Heart left ventricle (tissue), 13 donors: Measurements from ENCODE around the gene TLX1.

Experiments
- POLR2A ChIP-seq, 2 donors: fragments of 450-650 bp; IDR thresholded peaks; one replicate each; pipeline ENCODE4 v1.6.1; 2017; ENCODE audit warnings: antibody characterized with exemption in 2 of 2, mild to moderate bottlenecking in 2 of 2, moderate library complexity in 2 of 2
- TF ChIP-seq, protein P1 (sequence below), 12 donors: fragments of 200-600 bp; sonication (generic) in 4 of 12; IDR thresholded peaks; one replicate each; pipeline versions ENCODE4 v1.5.0 to v1.8.0; 2018 to 2022; ENCODE audit warnings: antibody characterized with exemption in 12 of 12, mild to moderate bottlenecking in 5 of 12
- donor health status: ischemic (EF 13 %, LVEDD 7.1; RV severe dilation, severe dysfunction).
- donor health status: DM: no; HTN: yes; CAD: no.
- donor health status: DM: no; HTN: no; CAD: no.
- donor health status: ischemic (EF 25% LVEDD 6.9; RV normal size, moderate dysfunction).
- donor health status: ischemic (EF 25% LVEDD 5.7; RV mildly dilated, moderate dysfunction).
- donor health status: ischemic (EF 35%, LVEDD 5.7; RV mildly dilated, moderate dysfunction).
- donor health status: nonischemic (EF 11% LVEDD 7.7; RV severe dilation, severe dysfunction).
- donor health status: DM: yes; HTN: yes; CAD: no.
- donor health status: PGD.
- donor health status: ischemic (EF 29% LVEDD 5.4; RV normal size, mild dysfunction).
- donor health status: nonischemic (EF 23%, LVEDD 6.1; RV moderate dilation, normal function).

DNA sequence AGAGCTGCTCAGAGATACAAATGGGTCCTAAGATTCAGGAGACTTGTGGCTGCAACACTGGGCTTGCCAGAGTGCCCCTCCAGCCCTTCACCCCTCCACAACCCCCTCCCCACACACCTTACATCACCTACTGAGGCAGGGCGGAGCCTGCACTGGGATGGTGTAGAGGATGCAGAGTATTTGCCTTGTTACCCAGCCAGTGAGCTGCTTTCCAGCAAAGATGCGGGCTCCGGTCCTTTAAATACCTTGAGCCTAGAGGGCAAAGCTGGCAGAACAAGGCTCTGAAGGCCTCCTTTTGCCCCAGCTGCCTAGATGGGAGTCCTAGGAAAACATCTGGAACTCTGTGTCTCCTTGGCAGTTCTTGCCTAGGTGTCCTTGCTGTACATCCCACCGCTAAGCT lies 34.7 kb upstream of the TLX1 start:
- TF ChIP-seq, protein P1, sequence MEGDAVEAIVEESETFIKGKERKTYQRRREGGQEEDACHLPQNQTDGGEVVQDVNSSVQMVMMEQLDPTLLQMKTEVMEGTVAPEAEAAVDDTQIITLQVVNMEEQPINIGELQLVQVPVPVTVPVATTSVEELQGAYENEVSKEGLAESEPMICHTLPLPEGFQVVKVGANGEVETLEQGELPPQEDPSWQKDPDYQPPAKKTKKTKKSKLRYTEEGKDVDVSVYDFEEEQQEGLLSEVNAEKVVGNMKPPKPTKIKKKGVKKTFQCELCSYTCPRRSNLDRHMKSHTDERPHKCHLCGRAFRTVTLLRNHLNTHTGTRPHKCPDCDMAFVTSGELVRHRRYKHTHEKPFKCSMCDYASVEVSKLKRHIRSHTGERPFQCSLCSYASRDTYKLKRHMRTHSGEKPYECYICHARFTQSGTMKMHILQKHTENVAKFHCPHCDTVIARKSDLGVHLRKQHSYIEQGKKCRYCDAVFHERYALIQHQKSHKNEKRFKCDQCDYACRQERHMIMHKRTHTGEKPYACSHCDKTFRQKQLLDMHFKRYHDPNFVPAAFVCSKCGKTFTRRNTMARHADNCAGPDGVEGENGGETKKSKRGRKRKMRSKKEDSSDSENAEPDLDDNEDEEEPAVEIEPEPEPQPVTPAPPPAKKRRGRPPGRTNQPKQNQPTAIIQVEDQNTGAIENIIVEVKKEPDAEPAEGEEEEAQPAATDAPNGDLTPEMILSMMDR (IDR thresholded peaks at IDR 0.05): no peak
- TF ChIP-seq POLR2A (IDR thresholded peaks at IDR 0.05): no peak
